Tibial nerve (tissue), 4 donors: ENCODE results near the gene FREY1. TPM values are rescaled to one million over a fixed set of nuclear protein-coding genes. Genes with fewer than 3 reads are reported as not detected.
A peak's percentile ranks its signal among the peaks of the same experiment; 100 is the strongest.

ENCODE experiments used
- DNase-seq, 2 donors: peaks; one replicate each; pipeline ENCODE4 v3.0.0-alpha.2; 2019; ENCODE audit warnings: low spot score in 2 of 2
- H3K27ac ChIP-seq, 4 donors: fragments of 200-600 bp; sonication (generic) in 3 of 4; one replicate each; pipeline ENCODE4 v1.5.1; 2017 to 2019; ENCODE audit warnings: mild to moderate bottlenecking in 1 of 4
- H3K27me3 ChIP-seq, 2 donors: fragments of 200-600 bp; sonication (generic) in 1 of 2; one replicate each; pipeline versions ENCODE4 v1.5.1 to v1.6.0; 2017 to 2019
- H3K36me3 ChIP-seq, 3 donors: fragments of 200-600 bp; sonication (generic); one replicate each; pipeline ENCODE4 v1.5.1; 2018 to 2019
- H3K4me1 ChIP-seq, 4 donors: fragments of 200-600 bp; sonication (generic) in 3 of 4; one replicate each; pipeline ENCODE4 v1.5.1; 2017 to 2019
- H3K4me3 ChIP-seq, 4 donors: fragments of 200-600 bp; sonication (generic) in 3 of 4; one replicate each; pipeline ENCODE4 v1.5.1; 2017 to 2019; ENCODE audit warnings: mild to moderate bottlenecking in 1 of 4, moderate library complexity in 1 of 4
- H3K9me3 ChIP-seq, 4 donors: fragments of 200-600 bp; sonication (generic) in 3 of 4; one replicate each; pipeline ENCODE4 v1.5.1; 2017 to 2019
- EP300 ChIP-seq, 2 donors: sonication (generic); formaldehyde crosslinking; IDR thresholded peaks; one replicate each; pipeline ENCODE4 v1.6.1; 2017; ENCODE audit warnings: antibody characterized with exemption in 2 of 2, mild to moderate bottlenecking in 1 of 2
- POLR2A ChIP-seq, 2 donors: fragments of 450-650 bp; IDR thresholded peaks; one replicate each; pipeline ENCODE4 v1.6.1; 2017; ENCODE audit warnings: antibody characterized with exemption in 2 of 2, mild to moderate bottlenecking in 2 of 2, moderate library complexity in 2 of 2
- WGBS, 2 donors: methylation state at CpG; one replicate each; pipeline ENCODE4 v1.1.5; 2018; 5-methylcytosine and 5-hydroxymethylcytosine counted together
- total RNA-seq, 4 donors: library from RNA; depleted of rRNA; stranded (reverse); fragments of >200 nt; gene quantifications; one replicate each; pipeline ENCODE4 v1.1.0, GENCODE V29; 2016
- TF ChIP-seq, protein P1 (sequence below), 5 experiments: fragments of 200-600 bp in 3 of 5; fragments of 450-650 bp in 2 of 5; sonication (generic) in 3 of 5; IDR thresholded peaks; one replicate each; pipeline ENCODE4 v1.5.1; 2016 to 2019; ENCODE audit warnings: antibody characterized with exemption in 5 of 5, mild to moderate bottlenecking in 3 of 5, moderate library complexity in 2 of 5

FREY1 gene
- total RNA-seq, 4 donors from 2014 or later: 1.0 to 7.2 TPM; not detected in 2

DNA sequence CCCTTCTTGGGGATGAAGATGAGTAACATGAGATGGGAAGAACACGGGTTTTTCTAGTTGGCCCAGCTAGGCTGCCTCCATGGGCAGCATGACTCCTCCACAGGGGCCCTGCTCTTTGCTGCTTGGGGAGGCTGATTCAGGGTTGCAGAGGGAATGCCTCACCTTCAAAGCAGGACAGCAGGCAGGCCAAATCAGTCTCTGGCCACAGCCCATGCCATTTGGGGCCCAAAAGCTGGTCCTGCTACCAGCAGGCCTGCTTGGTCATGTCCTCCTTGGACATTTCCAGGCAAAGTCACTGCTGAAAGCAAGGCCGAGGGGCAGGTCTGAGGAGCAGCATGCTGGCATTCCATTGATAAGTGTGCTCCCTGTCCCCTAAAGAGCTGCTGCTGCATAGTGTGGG lies 35.4 kb downstream of the FREY1 start:
- WGBS, 2 donors: 93 to 100% methylated on average over 1 to 2 of the region's 2 CpGs
- DNase-seq: no peak
- no peak overlapping the region for H3K27ac ChIP-seq
- H3K4me3 ChIP-seq: no peak overlapping the region
- no peaks in the 10 kb centered on the region for H3K4me1 ChIP-seq
- H3K36me3 ChIP-seq: peaks cover 0 to 100% (median 44%) of the 10 kb centered on the region in 3 donors
- TF ChIP-seq, protein P1, sequence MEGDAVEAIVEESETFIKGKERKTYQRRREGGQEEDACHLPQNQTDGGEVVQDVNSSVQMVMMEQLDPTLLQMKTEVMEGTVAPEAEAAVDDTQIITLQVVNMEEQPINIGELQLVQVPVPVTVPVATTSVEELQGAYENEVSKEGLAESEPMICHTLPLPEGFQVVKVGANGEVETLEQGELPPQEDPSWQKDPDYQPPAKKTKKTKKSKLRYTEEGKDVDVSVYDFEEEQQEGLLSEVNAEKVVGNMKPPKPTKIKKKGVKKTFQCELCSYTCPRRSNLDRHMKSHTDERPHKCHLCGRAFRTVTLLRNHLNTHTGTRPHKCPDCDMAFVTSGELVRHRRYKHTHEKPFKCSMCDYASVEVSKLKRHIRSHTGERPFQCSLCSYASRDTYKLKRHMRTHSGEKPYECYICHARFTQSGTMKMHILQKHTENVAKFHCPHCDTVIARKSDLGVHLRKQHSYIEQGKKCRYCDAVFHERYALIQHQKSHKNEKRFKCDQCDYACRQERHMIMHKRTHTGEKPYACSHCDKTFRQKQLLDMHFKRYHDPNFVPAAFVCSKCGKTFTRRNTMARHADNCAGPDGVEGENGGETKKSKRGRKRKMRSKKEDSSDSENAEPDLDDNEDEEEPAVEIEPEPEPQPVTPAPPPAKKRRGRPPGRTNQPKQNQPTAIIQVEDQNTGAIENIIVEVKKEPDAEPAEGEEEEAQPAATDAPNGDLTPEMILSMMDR (IDR thresholded peaks at IDR 0.05): no peak
- TF ChIP-seq EP300 (IDR thresholded peaks at IDR 0.05): no peak
- no peak for TF ChIP-seq POLR2A (IDR thresholded peaks at IDR 0.05)
- no peaks in the 10 kb centered on the region for H3K9me3 ChIP-seq
- no peaks in the 10 kb centered on the region for H3K27me3 ChIP-seq

DNA sequence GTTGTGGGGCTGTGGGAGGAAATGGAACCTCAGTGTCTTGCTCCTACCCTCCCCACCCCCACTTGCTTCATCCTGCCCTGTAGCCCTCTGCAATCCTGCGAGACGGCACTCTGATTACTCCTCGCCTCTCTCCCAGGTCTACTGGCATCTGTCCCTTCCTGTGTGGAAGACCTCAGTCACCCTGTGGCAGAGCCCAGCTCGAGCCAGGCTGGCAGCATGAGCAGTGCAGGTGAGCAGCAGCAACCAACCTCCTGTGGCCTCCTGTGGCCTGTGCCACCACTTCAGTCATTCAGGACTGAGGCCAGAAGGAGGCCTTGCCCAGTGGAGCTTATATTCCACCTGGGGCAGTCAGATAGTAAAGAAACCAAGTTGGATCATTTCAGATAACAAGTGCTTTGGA lies 36.4 kb downstream of the FREY1 start:
- Histone ChIP-seq H3K27me3 (no peaks in the 10 kb centered on the region), H3K4me3 (no peak overlapping the region), H3K36me3 (peaks cover 0 to 100% (median 44%) of the 10 kb centered on the region in 3 donors), H3K27ac (no peak overlapping the region), H3K4me1 (no peaks in the 10 kb centered on the region), H3K9me3 (no peaks in the 10 kb centered on the region)
- 86 to 90% methylated on average over 4 of the region's 4 CpGs for WGBS, 2 donors
- TF ChIP-seq POLR2A (IDR thresholded peaks at IDR 0.05): no peak
- no peak for TF ChIP-seq EP300 (IDR thresholded peaks at IDR 0.05)
- TF ChIP-seq, protein P1 (IDR thresholded peaks at IDR 0.05): no peak
- DNase-seq: no peak

DNA sequence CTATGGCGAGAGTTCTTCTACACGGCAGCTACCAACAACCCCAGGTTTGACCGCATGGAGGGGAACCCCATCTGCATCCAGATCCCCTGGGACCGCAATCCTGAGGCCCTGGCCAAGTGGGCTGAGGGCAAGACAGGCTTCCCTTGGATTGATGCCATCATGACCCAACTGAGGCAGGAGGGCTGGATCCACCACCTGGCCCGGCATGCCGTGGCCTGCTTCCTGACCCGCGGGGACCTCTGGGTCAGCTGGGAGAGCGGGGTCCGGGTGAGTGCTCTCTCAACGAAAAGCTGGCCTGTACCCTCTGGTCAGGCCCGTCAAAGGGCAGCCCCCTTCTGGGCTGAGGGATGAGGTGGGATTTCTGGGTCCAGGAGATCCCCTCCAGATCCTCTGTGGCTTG lies 37.5 kb downstream of the FREY1 start:
- no peak for DNase-seq
- no peaks in the 10 kb centered on the region for H3K4me1 ChIP-seq
- 79 to 83% methylated on average over 11 to 12 of the region's 12 CpGs for WGBS, 2 donors
- H3K4me3 ChIP-seq: no peak overlapping the region
- no peak for TF ChIP-seq EP300 (IDR thresholded peaks at IDR 0.05)
- TF ChIP-seq, protein P1 (IDR thresholded peaks at IDR 0.05): no peak
- TF ChIP-seq POLR2A (IDR thresholded peaks at IDR 0.05): no peak
- H3K9me3 ChIP-seq: no peaks in the 10 kb centered on the region
- H3K27ac ChIP-seq: no peak overlapping the region
- peaks cover 0 to 100% (median 44%) of the 10 kb centered on the region in 3 donors for H3K36me3 ChIP-seq
- H3K27me3 ChIP-seq: no peaks in the 10 kb centered on the region

DNA sequence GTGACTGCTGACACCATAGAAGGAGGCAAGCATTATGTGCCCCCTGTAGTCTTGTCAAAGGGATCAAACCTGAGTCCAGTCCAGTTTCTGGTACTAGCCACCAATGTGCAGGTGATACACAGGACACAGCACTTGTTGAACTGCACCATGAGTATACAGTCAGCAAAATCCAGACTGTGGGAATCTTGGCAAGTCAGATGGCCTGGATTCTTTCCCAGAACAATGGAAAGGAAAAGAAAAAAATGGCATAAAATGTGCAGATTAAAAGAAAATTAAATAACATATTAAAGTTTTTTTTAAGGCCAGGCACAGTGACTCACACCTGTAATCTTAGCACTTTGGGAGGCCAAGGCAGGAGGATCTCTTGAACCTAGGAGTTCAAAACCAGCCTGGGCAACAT lies 43.0 kb downstream of the FREY1 start:
- Histone ChIP-seq H3K36me3 (peaks cover 4 to 88% (median 24%) of the 10 kb centered on the region in 3 donors), H3K4me3 (no peak overlapping the region), H3K27me3 (no peaks in the 10 kb centered on the region), H3K27ac (no peak overlapping the region), H3K4me1 (peaks cover 2 to 16% (median 11%) of the 10 kb centered on the region in 4 donors), H3K9me3 (no peaks in the 10 kb centered on the region)
- TF ChIP-seq, protein P1 (IDR thresholded peaks at IDR 0.05): no peak
- TF ChIP-seq POLR2A (IDR thresholded peaks at IDR 0.05) (no peak), EP300 (IDR thresholded peaks at IDR 0.05) (no peak)
- DNase-seq: no peak

DNA sequence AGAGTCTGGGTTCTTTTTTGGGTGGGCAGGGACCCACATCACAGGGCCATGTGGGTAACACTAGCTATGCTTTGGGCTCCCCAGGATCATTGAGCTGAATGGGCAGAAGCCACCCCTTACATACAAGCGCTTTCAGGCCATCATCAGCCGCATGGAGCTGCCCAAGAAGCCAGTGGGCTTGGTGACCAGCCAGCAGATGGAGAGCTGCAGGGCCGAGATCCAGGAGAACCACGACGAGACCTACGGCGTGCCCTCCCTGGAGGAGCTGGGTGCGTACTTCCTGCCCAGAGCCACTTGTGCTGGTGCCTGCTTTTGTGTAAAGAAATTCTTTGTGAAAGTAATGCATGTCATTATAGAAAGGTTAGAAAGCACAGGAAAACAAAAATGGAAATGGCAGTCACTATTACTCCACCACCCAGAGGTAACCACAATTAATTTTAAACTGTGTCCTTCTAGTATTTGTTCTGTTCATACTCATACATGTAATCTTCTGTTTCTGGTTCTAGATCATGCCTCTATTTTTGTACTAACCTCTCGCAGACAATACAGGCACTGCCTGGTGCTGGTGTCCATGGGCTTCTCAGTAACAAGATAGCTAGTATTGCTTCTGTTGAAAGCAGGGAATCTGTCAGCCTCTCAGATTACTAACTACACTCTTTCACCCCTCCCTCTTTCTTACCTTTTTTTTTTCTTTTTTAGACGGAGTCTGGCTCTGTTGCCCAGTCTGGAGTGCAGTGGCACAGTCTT lies 46.1 kb downstream of the FREY1 start:
- no peak for DNase-seq
- Histone ChIP-seq H3K9me3 (no peaks in the 10 kb centered on the region), H3K27ac (peak overlapping the region; percentile 66 to 99 (median 86)), H3K4me1 (peaks cover 12 to 47% (median 42%) of the 10 kb centered on the region in 4 donors), H3K27me3 (no peaks in the 10 kb centered on the region), H3K4me3 (no peak overlapping the region), H3K36me3 (peaks cover 4 to 63% (median 6%) of the 10 kb centered on the region in 3 donors)
- 90 to 91% methylated on average over 10 of the region's 10 CpGs for WGBS, 2 donors
- TF ChIP-seq POLR2A (IDR thresholded peaks at IDR 0.05): no peak
